ENCODE data around the gene RTN4RL2. TPM values are rescaled to one million over a fixed set of nuclear protein-coding genes. Genes with fewer than 3 reads are reported as not detected.
A peak's percentile ranks its signal among the peaks of the same experiment; 100 is the strongest.
"Not testable (repeated sequence)": the region's sequence is repeated elsewhere in the genome, so short reads cannot be mapped to it uniquely, and the experiment has no call there.

The RTN4RL2 gene
- total RNA-seq, 2 experiments from 2014 or later = 0.43 to 0.44 TPM

DNA sequence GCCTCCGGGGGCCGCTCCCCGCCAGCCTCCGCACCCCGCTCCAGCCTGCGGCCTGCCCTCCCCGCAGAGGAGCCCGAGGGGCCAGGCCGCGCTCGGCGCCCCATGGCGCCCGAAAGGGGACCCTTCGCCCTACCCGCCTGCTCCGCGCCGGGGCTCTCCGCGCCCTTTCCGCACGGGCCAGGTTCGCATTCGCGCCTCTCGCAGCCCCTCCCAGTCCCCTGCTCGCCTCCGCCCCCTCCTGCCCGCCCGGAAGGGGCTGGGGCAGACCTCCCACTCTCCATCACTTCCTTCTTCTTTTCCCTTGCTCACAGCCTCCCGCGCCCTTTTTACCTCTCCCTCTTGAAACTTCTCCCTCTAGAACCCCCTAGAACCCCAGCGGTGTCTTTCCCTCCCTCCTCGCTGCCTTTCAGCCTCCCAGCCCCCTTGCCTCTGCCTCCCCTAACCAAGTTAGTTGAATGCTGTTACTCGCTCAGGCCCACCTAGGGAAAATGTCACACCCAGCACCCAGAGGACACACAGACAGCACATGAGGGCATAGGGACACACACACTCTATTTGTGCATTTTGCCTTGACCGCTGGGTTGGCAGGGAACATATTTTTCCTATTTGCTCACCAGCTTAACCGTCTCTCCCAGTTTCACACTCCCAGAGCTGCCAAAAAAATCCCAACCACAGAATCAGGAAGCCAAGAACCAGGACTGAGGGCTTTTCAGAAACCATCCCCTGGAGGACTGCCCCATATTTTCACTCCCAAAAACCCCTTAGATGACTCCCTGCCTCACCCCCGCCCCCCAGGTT is 33.2 kb upstream of the RTN4RL2 start, which contains the start of gene SLC43A3:
Gene SLC43A3 (minus strand): TSS at position 193 of the 798 bp plus-strand sequence. CDS start 949 bp downstream, outside the sequence.
- Mint-ChIP-seq H3K9me3 (no peaks in the 10 kb centered on the region), H3K36me3 (peaks cover 46% of the 10 kb centered on the region), H3K27ac (peak within 1 kb of the TSS; percentile 97), H3K4me1 (peaks cover 34% of the 10 kb centered on the region), H3K4me3 (peak within 1 kb of the TSS; percentile 96), H3K27me3 (no peaks in the 10 kb centered on the region)
- peak; percentile 88 for DNase-seq

DNA sequence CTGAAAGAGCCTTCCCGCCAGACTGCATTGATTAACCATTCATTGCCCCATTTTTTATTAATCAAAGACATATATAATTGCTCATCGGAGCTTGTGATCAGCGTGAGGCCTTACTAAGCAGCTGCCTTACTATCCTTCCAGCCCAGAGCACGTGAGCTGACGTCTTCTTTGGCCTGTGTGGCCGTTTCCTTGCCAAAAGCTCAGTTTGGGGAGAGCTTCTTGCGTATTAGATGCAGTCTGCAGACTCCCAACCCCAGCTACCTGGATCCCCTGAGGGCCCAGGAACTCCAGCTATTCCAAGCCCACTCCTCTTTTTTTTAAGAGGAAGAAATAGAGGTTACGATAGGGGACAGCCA is 32.6 kb upstream of the RTN4RL2 start:
- DNase-seq = no peak
- Mint-ChIP-seq H3K27ac (peak overlapping the region; percentile 97), H3K27me3 (no peaks in the 10 kb centered on the region), H3K4me1 (peaks cover 33% of the 10 kb centered on the region), H3K4me3 (peak overlapping the region; percentile 96), H3K36me3 (peaks cover 40% of the 10 kb centered on the region), H3K9me3 (no peaks in the 10 kb centered on the region)

DNA sequence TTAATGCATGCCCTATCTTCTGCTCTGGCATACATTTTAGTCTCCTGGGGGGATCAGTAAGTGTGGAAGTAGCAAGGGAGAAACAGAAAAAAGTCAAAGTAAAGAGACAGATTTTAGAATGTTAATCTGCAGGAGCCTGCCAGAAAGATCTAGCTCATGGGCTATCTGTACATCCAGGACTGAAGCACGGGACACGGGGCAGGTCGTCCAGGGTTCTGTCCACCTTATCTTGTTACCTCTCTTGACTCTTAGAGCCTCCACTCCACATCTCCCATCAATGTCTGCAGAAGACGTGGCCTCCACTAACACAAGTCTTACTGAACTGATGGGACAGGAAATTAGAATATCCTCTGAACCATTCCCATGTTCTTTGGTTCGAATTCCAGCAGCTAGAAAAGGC is 31.7 kb upstream of the RTN4RL2 start:
- peaks cover 31% of the 10 kb centered on the region for H3K36me3 Mint-ChIP-seq
- no peaks in the 10 kb centered on the region for H3K9me3 Mint-ChIP-seq
- DNase-seq = no peak
- H3K4me1 Mint-ChIP-seq = peaks cover 30% of the 10 kb centered on the region
- no peaks in the 10 kb centered on the region for H3K27me3 Mint-ChIP-seq
- no peak overlapping the region for H3K27ac Mint-ChIP-seq
- H3K4me3 Mint-ChIP-seq = no peak overlapping the region

DNA sequence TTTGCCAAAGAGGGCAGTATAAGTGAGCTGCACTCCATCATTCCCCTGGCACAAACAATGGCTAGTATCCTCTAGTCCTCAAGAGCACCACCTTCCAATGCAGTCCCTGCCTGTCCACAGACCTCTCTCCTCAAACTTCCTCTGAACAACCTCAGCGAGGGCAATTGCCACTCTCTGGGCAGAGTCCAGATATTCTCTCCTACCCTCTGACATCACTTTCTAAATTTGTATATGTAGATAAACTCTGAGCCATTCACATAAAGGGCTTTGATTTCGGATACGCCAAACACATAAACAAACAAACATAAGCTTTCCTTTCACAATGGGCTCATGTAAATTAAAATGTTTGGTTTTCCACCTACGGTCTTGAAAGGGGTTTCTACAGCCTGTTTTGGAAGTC is 30.4 kb upstream of the RTN4RL2 start:
- peaks cover under 1% of the 10 kb centered on the region for H3K27me3 Mint-ChIP-seq
- peaks cover 18% of the 10 kb centered on the region for H3K36me3 Mint-ChIP-seq
- H3K4me1 Mint-ChIP-seq = peaks cover 22% of the 10 kb centered on the region
- DNase-seq = no peak
- H3K9me3 Mint-ChIP-seq = no peaks in the 10 kb centered on the region
- no peak overlapping the region for H3K4me3 Mint-ChIP-seq
- no peak overlapping the region for H3K27ac Mint-ChIP-seq

DNA sequence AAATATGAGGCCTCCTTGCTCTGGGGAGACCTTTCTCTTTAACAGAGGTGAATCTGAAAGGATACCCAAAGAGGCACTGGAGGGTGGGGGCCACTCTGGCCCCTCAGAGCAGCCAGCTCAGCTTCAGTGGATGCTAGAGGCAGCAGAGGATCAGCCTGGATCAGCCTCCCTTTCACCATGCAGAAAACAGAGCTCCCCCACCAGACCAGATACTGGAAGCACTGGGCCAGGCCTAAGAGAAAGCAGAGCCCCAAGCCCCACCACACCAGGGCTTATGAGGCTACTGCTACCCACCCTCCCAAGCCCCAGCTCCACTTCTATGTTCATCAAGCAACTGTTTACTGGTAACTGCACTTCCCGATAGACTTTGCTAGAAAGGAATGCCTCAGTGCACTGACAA is 29.4 kb upstream of the RTN4RL2 start:
- Mint-ChIP-seq H3K27me3 (peaks cover 4% of the 10 kb centered on the region), H3K4me1 (peaks cover 22% of the 10 kb centered on the region), H3K9me3 (no peaks in the 10 kb centered on the region), H3K4me3 (no peak overlapping the region), H3K36me3 (peaks cover 8% of the 10 kb centered on the region), H3K27ac (no peak overlapping the region)
- no peak for DNase-seq

DNA sequence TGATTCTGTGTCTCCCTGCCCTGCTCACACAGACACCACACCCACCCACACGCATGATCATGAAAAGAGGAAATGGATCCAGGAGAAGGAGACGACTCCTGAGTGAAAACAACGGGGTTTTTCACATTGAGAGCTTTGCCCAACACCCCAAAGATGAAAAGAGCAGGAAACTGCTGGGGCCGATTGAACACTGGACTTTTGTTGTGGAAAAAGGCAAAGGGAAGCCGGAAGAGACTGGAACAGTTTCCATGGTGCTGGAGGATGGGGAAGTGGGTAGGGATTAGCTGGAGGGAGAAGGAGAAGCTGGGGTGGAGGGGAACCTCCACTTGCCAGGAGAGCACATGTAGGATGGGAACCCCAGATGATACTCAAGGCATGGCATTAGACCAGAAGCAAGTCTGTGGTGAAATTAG is 28.2 kb upstream of the RTN4RL2 start:
- Mint-ChIP-seq H3K4me1 (peaks cover 20% of the 10 kb centered on the region), H3K27ac (no peak overlapping the region), H3K36me3 (no peaks in the 10 kb centered on the region), H3K4me3 (no peak overlapping the region), H3K27me3 (peaks cover 4% of the 10 kb centered on the region), H3K9me3 (no peaks in the 10 kb centered on the region)
- no peak for DNase-seq

DNA sequence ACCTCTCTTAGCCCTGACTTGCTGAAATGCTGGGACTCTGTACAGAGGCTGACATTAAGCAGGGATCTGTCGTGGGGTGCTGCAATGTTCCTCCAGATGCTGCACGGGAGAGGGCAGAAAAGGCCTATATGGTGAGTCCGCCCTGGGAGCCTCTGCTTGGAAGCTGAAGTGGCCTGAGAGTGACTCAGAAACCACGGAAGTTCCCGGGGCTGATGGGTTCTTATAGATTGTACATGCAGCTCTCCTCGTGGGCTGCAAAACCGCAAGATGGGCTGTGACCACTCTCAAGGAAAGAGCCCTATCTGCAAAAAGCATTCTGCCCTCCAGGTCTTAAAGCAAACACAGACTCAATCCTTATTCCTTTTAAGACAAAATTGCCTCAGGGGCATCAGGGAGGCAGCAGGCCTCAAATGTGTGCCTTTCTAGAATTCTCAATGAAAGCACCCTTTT is 27.6 kb upstream of the RTN4RL2 start:
- peaks cover 14% of the 10 kb centered on the region for H3K4me1 Mint-ChIP-seq
- H3K9me3 Mint-ChIP-seq = no peaks in the 10 kb centered on the region
- no peak overlapping the region for H3K4me3 Mint-ChIP-seq
- peaks cover 4% of the 10 kb centered on the region for H3K27me3 Mint-ChIP-seq
- peak; percentile 25 for DNase-seq
- H3K36me3 Mint-ChIP-seq = no peaks in the 10 kb centered on the region
- H3K27ac Mint-ChIP-seq = no peak overlapping the region

DNA sequence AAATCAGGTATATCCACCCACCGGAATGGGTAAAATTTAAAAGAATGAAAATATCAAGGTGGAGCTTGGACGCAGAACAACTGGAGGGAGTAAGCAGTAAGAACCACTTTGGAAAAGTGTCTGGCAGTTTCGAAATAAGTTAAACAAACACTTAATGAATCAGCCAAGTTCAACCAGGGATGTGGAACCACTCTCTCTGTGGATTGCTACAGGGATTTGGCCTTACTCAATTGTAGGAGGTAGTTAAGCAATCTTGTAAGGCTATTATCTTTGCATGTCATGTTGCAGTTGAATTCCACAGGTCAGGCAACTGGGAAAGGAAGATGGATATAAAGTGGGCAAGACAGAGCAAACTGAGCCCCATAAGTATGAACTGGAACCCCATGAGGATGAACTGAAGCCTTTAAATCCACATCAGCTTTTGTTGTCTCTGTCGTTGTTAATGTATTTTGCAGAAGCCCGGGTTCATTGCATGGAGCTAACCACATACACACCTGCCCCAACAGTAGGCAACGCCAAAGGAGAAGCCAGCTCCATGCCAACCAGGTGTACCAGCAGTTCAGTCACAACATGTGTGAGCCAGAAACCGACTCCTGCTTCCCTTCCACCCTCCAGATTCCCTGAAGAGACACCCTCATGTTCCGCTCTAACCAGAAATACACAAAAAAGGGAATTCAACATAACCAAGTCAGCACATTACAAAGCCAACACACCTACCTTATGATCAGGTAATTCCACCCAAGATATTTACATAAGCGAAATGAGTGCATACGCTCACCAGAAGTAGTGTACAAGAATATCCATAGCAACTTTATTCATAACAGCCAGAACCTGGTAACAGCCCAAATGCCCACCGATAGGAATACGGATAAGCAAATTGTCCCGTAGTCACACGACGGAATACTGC is 25.4 kb upstream of the RTN4RL2 start:
- Mint-ChIP-seq H3K4me1 (peaks cover 13% of the 10 kb centered on the region), H3K4me3 (no peak overlapping the region), H3K27me3 (peaks cover 4% of the 10 kb centered on the region), H3K9me3 (no peaks in the 10 kb centered on the region), H3K36me3 (no peaks in the 10 kb centered on the region), H3K27ac (no peak overlapping the region)
- no peak for DNase-seq

DNA sequence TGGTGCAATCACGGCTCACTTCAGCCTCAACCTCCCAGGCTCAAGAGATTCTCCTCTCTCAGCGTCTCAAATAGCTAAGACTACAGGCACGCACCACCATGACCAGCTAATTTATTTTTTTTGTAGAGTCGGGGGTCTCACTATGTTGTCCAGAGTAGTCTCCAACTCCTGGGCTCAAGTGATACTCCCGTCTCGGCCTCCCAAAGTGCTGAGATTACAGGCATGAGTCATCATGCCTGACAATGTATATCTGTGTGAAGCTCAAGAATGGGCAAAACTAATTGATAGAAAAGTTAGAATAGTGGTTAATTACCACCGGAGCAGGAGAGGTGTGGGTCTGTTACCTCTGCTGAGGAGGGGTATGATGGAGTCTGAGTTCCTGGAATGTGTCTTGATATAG is 24.3 kb upstream of the RTN4RL2 start:
- Mint-ChIP-seq H3K4me1 (peaks cover 11% of the 10 kb centered on the region), H3K4me3 (no peak overlapping the region), H3K27me3 (peaks cover 4% of the 10 kb centered on the region), H3K9me3 (no peaks in the 10 kb centered on the region), H3K27ac (no peak overlapping the region), H3K36me3 (no peaks in the 10 kb centered on the region)
- no peak for DNase-seq

DNA sequence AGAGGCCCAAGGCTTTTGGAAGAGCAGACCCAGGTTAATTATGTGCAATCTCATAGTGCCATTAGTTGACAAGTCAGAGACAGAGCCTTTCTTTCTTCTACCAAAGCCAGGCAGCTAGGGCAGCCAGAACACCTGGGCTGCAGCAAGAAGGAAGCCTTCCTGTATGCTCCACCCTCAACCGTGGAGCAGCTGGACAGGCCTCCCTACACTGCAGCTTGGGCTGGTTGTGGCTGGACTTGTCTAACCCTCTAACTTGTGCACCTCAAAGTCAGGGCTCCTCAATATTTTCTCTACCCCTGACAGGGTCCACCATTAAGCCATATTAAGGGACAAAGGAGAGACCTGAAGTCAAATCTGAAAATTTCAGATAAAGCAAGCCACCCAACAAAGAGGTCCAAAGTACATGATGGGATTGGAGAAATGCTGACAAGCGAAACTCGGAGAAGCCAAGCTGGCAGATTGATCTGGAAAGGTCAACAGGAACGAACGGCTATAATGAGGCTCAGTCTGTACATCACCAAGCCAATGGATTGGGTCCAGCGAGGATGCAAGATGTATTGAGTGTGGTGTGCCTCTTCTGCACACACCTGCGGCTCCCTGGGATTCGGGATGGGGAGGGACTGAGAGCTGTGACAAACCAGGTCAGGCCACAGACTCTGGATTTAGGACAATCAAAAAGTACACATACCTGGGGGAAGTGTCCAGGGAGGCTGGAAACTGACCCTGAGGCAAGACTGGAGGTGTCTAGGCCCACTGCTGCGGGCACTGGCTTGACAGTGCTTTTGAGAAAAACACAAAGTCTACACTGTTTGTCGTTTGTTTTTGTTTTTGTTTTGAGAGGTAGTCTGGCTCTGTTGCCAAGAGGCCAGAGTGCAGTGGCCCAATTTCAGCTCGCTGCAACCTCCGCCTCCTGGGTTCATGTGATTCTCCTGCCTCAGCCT is 21.7 kb upstream of the RTN4RL2 start:
- Mint-ChIP-seq H3K9me3 (no peaks in the 10 kb centered on the region), H3K27me3 (peaks cover 4% of the 10 kb centered on the region), H3K27ac (no peak overlapping the region), H3K4me1 (no peaks in the 10 kb centered on the region), H3K36me3 (no peaks in the 10 kb centered on the region), H3K4me3 (no peak overlapping the region)
- DNase-seq = no peak

DNA sequence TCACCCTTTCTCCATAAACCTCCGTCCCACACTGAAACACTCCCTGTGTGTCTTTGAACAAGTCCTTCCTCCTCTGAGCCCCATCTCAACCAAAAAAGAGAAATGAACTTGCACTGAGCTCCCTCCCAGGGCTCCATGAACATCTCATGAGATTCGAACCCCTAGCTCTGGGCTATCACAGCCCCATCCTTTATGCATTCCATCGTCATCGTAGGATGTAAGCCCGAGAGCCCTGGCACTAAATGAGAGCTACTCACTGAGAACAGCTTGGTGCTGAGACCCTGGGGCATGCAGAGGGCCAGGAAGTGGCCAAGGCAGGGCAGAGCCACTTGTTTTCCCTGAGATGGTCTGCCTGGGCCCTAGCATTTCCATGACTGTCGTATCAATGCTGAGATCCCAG is 20.5 kb upstream of the RTN4RL2 start:
- Mint-ChIP-seq H3K27ac (no peak overlapping the region), H3K36me3 (no peaks in the 10 kb centered on the region), H3K4me1 (no peaks in the 10 kb centered on the region), H3K4me3 (no peak overlapping the region), H3K9me3 (no peaks in the 10 kb centered on the region), H3K27me3 (peaks cover 4% of the 10 kb centered on the region)
- DNase-seq = no peak

DNA sequence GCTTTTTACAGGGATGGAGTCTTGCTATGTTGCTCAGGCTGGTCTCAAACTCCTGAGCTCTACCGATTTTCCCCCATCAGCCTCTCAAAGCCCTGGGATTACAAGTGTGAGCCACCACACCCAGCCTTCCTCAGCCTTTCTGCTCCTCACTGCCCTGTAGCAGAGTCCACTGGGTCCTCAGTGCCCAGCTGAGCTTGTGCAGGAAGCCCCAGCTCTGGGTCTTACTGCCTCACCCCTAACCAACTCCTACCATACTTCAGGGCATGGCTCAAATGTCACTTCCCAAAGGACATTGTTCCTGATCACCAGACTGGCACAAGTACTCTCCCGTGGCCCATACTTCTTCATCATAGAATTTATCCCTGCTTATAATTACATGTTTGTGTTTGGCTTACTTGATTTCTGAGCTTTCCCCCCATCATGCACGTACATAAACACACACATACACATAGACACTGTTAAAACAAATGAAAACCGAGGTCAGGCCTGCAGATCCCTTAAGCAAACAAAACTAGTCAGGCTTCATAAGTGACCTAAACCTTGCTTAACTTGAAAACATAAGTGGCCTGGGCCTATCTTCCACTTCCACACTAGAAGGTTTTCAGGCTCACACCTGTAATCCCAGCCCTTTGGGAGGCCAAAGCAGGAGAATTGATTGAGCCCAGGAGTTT is 19.4 kb upstream of the RTN4RL2 start:
- Mint-ChIP-seq H3K4me3 (no peak overlapping the region), H3K9me3 (no peaks in the 10 kb centered on the region), H3K4me1 (no peaks in the 10 kb centered on the region), H3K27me3 (no peaks in the 10 kb centered on the region), H3K27ac (no peak overlapping the region), H3K36me3 (no peaks in the 10 kb centered on the region)
- no peak for DNase-seq

DNA sequence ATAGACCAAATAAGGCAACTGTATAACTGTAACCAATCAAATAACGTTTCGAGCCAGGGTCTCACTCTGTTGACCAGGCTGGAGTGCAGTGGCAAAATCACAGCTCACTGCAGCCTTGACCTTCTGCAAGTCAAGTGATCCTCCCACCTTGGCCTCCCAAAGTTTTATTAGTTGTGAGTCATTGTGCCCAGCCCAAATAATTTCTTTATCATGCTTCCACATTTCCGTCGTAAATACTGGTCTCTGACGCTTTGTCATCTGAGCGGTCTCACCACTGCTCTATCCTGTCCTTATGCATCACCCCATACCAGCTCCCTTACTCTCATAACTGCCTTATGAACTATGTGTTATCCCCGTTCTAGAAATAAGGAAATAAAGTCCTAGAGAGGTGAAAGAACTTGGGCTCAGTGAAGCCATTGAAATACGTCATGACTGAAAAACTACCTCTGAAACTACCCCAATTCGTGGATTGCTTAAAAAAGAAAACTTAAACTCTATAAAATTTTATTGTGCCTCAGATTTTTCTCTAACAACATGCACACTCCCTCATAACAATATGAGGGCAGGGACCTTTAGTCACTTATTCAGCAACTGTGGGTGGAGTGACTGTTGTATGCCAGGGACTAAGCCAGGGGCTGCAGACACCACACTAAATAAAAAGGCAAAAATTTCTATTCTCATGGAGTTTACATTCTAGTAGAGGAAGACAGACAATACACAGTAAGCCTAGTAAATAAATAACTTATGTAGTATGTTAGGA is 15.8 kb upstream of the RTN4RL2 start:
- no peaks in the 10 kb centered on the region for H3K9me3 Mint-ChIP-seq
- H3K4me3 Mint-ChIP-seq = no peak overlapping the region
- no peaks in the 10 kb centered on the region for H3K36me3 Mint-ChIP-seq
- no peaks in the 10 kb centered on the region for H3K4me1 Mint-ChIP-seq
- no peak overlapping the region for H3K27ac Mint-ChIP-seq
- peaks cover 10% of the 10 kb centered on the region for H3K27me3 Mint-ChIP-seq
- no peak for DNase-seq

DNA sequence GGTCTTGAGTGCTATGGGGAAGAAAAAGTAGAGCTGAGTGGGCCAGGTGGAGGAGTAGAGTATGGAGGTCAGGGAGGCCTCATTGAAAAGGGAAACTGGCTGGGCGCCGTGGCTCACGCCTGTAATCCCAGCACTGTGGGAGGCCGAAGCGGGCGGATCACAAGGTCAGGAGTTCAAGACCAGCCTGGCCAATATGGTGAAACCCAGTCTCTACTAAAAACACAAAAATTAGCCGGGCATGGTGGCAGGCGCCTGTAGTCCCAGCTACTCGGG is 15.3 kb upstream of the RTN4RL2 start:
- H3K9me3 Mint-ChIP-seq, H3K4me3 Mint-ChIP-seq, H3K27me3 Mint-ChIP-seq, H3K4me1 Mint-ChIP-seq, H3K27ac Mint-ChIP-seq, DNase-seq, H3K36me3 Mint-ChIP-seq: not testable (repeated sequence)

Measured in activated naive CD8-positive, alpha-beta T cell treated with anti-CD3 and anti-CD28 coated beads for 36 hours (primary cell).